ENCODE data around the gene TBC1D1.

GRCh38 chr4:37983951-37984350, 93.1 kb downstream of the TBC1D1 start:
- TF ChIP-seq CTCF (IDR thresholded peaks at IDR 0.05; ENCODE audit: low read length) (no peak), EZH2 (IDR thresholded peaks at IDR 0.05; ENCODE audit: borderline replicate concordance, low read length) (no peak)
